HT-29 (cell line): ENCODE results near the gene CCDC68. TPM values are rescaled to one million over a fixed set of nuclear protein-coding genes. Genes with fewer than 3 reads are reported as not detected.

Source experiments
- DNase-seq: peaks from one replicate; pipeline ENCODE4 v3.0.0-alpha.2; 2015; ENCODE audit warnings: low spot score
- total RNA-seq: library from RNA; depleted of rRNA; stranded (reverse); fragments of >200 nt; shearing (Covaris generic); gene quantifications from 2 replicates; pipeline ENCODE4 v1.2.3, GENCODE V29; 2014

Gene CCDC68
- total RNA-seq, 1 experiment from 2014 or later = 1.1 TPM

- no peak for DNase-seq
Observed at GRCh38 chr18:54918060-54918459, 41.2 kb downstream of the CCDC68 start.

GRCh38 chr18:54916507-54916906 lies 42.8 kb downstream of the CCDC68 start:
- no peak for DNase-seq

- DNase-seq = no peak
Observed at GRCh38 chr18:54914816-54915215, 44.4 kb downstream of the CCDC68 start.

- no peak for DNase-seq
Observed at GRCh38 chr18:54911551-54911950, 47.7 kb downstream of the CCDC68 start.

- no peak for DNase-seq
Observed at GRCh38 chr18:54910161-54910919, 48.9 kb downstream of the CCDC68 start.

GRCh38 chr18:54909538-54909937 lies 49.7 kb downstream of the CCDC68 start:
- no peak for DNase-seq

- DNase-seq = no peak
Observed at GRCh38 chr18:54906331-54907185, 52.7 kb downstream of the CCDC68 start.

GRCh38 chr18:54905629-54906028 lies 53.6 kb downstream of the CCDC68 start:
- no peak for DNase-seq

- DNase-seq = no peak
Observed at GRCh38 chr18:54904581-54904980, 54.7 kb downstream of the CCDC68 start.

- DNase-seq = no peak
Observed at GRCh38 chr18:54900290-54900689, 59.0 kb downstream of the CCDC68 start.

- DNase-seq = no peak
Observed at GRCh38 chr18:54899500-54899899, 59.8 kb downstream of the CCDC68 start.

- no peak for DNase-seq
Observed at GRCh38 chr18:54888933-54889332, 70.3 kb downstream of the CCDC68 start.

GRCh38 chr18:54888378-54888777 lies 70.9 kb downstream of the CCDC68 start:
- DNase-seq = no peak

GRCh38 chr18:54883816-54884604 lies 75.3 kb downstream of the CCDC68 start:
- no peak for DNase-seq

GRCh38 chr18:54882318-54882717 lies 76.9 kb downstream of the CCDC68 start:
- DNase-seq = no peak

- no peak for DNase-seq
Observed at GRCh38 chr18:54881229-54881768, 78.0 kb downstream of the CCDC68 start.

- DNase-seq = peak; percentile 44
Observed at GRCh38 chr18:54880395-54881105, 78.7 kb downstream of the CCDC68 start.

- DNase-seq = no peak
Observed at GRCh38 chr18:54879691-54880090, 79.6 kb downstream of the CCDC68 start.

- DNase-seq = no peak
Observed at GRCh38 chr18:54878659-54879358, 80.5 kb downstream of the CCDC68 start.

- DNase-seq = no peak
Observed at GRCh38 chr18:54878159-54878622, 81.1 kb downstream of the CCDC68 start.
